GM19023 (cell line): ENCODE results near the gene TGFBR1.
"Not testable (repeated sequence)": the region's sequence is repeated elsewhere in the genome, so short reads cannot be mapped to it uniquely, and the experiment has no call there.

Experiments used
- ATAC-seq: cut with Tn5 transposase; IDR thresholded peaks from one replicate; pipeline ENCODE4 v1.9.1; 2021; ENCODE audit warnings: mild to moderate bottlenecking, moderate library complexity; ENCODE audit not compliant: unreplicated experiment

TGFBR1 gene

GRCh38 chr9:99184475-99185347, 79.8 kb downstream of the TGFBR1 start:
- ATAC-seq, result peak; percentile 39

DNA sequence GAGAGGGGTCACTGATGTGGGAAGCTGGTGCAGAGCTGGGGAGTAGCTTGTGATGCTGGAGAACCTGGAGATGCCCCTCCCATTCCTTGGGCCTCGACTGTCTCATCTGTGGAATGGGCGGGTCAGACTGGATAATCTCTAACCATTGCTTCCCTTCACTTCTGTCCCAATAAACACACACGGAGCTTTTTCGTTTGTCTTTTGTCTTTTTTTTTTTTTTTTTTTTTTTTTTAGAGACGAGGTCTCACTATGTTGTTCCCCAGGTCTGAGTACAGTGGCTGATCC, 80.4 kb downstream of the TGFBR1 start:
- no peak for ATAC-seq

DNA sequence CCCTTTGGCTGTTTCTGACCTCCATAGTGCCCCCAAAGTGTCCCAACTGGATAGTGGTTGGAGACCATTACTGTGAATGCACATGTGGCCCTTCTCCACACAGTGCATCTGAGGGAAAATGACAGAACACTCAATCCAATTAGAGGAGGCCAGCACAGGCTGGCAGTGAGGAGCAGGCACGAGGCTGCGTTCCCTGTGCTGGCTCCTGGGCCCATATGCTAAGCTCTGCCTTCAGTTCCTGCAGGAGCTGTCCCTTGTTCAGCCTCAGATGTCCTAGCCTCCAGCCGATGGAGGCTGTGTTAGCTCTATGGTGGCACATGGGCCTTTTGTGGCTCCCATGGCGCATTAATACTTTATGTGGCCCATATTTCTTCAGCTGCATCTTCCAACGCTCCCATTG, 81.0 kb downstream of the TGFBR1 start:
- no peak for ATAC-seq

DNA sequence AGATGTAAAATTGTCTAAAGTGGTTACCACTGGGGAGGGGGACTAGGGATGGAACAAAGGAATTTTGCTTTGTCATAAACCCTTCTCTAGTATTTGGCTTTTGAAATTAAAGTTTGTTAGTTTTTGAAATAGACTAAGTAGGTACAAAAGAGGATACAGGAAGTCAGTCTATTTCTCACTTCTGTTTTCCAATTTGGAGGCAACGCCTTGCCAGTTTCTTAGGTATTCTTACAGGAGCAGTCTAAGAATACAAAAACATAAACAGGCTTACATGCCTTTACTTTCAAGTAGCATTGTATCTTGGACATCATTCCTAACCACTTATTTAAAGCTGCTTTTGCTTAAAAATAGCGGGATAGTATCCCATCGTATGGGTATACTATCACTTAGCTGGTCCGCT, 82.4 kb downstream of the TGFBR1 start:
- no peak for ATAC-seq

DNA sequence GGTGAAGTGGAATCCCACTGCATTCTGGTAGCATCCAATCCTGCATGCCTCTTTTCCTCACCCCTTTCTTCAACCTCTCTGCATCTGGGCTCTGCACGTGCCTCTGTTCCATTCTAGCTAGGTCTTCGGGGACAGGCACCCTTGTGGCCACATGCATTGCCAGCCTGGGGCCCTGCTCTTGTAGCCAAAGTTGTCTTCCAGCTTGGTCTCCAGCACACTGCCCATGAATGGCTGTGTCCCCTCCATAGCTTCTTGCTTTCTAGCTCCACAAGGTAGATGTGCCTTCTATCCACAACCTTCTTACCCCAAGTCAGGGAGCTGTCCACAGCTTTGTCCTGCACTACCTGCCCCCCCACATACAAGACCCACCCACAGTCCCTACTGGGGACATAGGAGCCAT, 84.3 kb downstream of the TGFBR1 start:
- no peak for ATAC-seq

GRCh38 chr9:99189887-99190596, 85.1 kb downstream of the TGFBR1 start:
- ATAC-seq, result no peak

- ATAC-seq, result no peak
These were observed 85.8 kb downstream of the TGFBR1 start for GRCh38 chr9:99190597-99191283.

GRCh38 chr9:99192786-99193465, 88.0 kb downstream of the TGFBR1 start:
- ATAC-seq, result no peak

DNA sequence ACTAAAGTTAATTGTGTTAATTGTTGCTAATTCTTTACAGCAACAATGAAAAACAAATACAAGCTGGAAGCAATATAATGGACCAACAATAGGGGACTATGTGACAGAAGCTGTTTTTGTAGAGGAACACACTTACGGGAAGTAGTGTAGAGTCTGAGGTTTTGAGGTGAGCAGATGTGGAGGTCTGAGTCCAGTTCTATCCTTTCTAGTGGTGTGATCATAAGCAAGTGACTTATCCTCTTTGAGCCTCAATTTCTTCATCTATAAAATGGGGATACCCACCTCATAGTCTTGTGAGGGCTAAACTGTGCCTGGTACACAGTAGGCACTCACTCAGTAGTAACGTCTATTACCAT, 88.5 kb downstream of the TGFBR1 start:
- ATAC-seq, result no peak

DNA sequence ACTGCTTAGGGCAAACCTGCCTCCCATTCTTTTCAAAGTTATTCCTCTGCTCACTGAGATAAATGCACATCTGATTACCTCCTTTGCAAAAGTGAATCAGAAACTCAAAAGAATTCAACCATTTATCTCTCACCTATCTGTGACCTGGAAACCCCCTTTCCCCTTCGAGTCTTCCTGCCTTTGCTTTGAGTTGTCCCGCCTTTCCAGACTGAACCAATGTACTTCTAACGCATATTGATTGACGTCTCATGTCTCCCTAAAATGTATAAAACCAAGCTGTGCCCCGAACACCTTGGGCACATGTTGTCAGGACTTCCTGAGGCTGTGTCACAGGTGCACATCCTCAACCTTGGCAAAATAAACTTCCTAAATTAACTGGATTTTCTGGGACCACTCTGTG, 91.6 kb downstream of the TGFBR1 start:
- ATAC-seq, result not testable (repeated sequence)

DNA sequence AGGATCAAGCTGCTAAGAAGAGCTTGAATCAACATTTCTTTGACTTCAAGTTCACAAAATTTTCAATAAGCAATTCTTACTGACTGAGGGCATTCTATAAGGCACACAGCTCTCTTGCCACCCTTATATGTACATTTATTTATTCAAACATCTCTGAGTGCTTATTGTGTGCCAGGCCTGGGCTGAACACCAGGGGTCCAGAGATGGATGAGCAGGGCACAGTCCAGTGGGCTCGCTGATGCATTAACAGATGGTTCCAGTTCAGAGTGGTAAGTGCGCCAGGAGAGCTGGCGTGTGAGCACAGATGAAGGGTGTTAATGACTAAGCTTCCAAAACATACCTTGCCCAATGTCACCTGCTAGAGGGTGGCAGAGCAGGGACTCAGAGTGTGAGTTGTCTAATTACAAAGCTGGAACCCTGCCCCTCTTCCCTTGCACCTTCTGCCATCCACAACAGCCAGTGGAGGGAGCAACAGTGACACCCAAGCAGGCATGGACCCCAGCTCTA, 92.3 kb downstream of the TGFBR1 start:
- ATAC-seq, result no peak

GRCh38 chr9:99197987-99198386, 93.1 kb downstream of the TGFBR1 start:
- no peak for ATAC-seq

- ATAC-seq, result no peak
These were observed 95.1 kb downstream of the TGFBR1 start for GRCh38 chr9:99199938-99200539.

GRCh38 chr9:99201603-99202002, 96.7 kb downstream of the TGFBR1 start:
- ATAC-seq, result no peak
